Activated effector memory CD4-positive, alpha-beta T cell treated with Interleukin-2 at 50 U/mL for 16 hours (primary cell): ENCODE data around the gene USP47.

Experiments
- DNase-seq: peaks from one replicate; pipeline ENCODE4 v3.0.0-alpha.2; 2020

Gene USP47

GRCh38 chr11:11982461-11982860 lies 140.7 kb downstream of the USP47 start:
- DNase-seq, result no peak

- no peak for DNase-seq
These were observed 141.2 kb downstream of the USP47 start for GRCh38 chr11:11982975-11983374.

GRCh38 chr11:11983427-11983826 lies 141.7 kb downstream of the USP47 start:
- DNase-seq, result no peak

- DNase-seq, result no peak
These were observed 142.8 kb downstream of the USP47 start for GRCh38 chr11:11984563-11984962.

- DNase-seq, result no peak
These were observed 143.4 kb downstream of the USP47 start for GRCh38 chr11:11985016-11985715.

GRCh38 chr11:11985954-11986949 lies 144.5 kb downstream of the USP47 start:
- no peak for DNase-seq

- no peak for DNase-seq
These were observed 145.8 kb downstream of the USP47 start for GRCh38 chr11:11987503-11988022.

- no peak for DNase-seq
These were observed 146.4 kb downstream of the USP47 start for GRCh38 chr11:11988099-11988651.

- no peak for DNase-seq
These were observed 147.0 kb downstream of the USP47 start for GRCh38 chr11:11988681-11989261.

GRCh38 chr11:11989774-11990744 lies 148.3 kb downstream of the USP47 start:
- no peak for DNase-seq

- DNase-seq, result no peak
These were observed 150.8 kb downstream of the USP47 start for GRCh38 chr11:11992257-11993212.

- no peak for DNase-seq
These were observed 152.1 kb downstream of the USP47 start for GRCh38 chr11:11993839-11994238.

- no peak for DNase-seq
These were observed 153.8 kb downstream of the USP47 start for GRCh38 chr11:11995601-11996000.

GRCh38 chr11:11996321-11997048 lies 154.7 kb downstream of the USP47 start:
- DNase-seq, result no peak

- no peak for DNase-seq
These were observed 155.2 kb downstream of the USP47 start for GRCh38 chr11:11997049-11997322.

- DNase-seq, result no peak
These were observed 156.5 kb downstream of the USP47 start for GRCh38 chr11:11998091-11998781.

- no peak for DNase-seq
These were observed 159.4 kb downstream of the USP47 start for GRCh38 chr11:12001186-12001585.

- DNase-seq, result no peak
These were observed 161.6 kb downstream of the USP47 start for GRCh38 chr11:12003336-12003735.

- no peak for DNase-seq
These were observed 162.0 kb downstream of the USP47 start for GRCh38 chr11:12003815-12004214.
